DMS 273 (cell line): ENCODE data around the gene CDY1.
"Not testable (repeated sequence)": the region's sequence is repeated elsewhere in the genome, so short reads cannot be mapped to it uniquely, and the experiment has no call there.

Source experiments
- DNase-seq: peaks from one replicate; lab custom pipeline; 2025; ENCODE audit not compliant: unreplicated experiment; lab: John Stamatoyannopoulos, UW

The CDY1 gene

GRCh38 chrY:25621817-25622216, at the start of gene CDY1:
TSS of gene CDY1 (plus strand) at chrY:25622117. CDS start at chrY:25622443, 326 bp downstream.
- not testable (repeated sequence) for DNase-seq

GRCh38 chrY:25593336-25593735, 28.6 kb upstream of the CDY1 start:
- DNase-seq, result not testable (repeated sequence)

- DNase-seq, result not testable (repeated sequence)
These were observed 1.7 kb upstream of the CDY1 start for GRCh38 chrY:25620209-25620608.

- not testable (repeated sequence) for DNase-seq
These were observed 4.6 kb downstream of the CDY1 start for GRCh38 chrY:25626524-25626923.

GRCh38 chrY:25630383-25631112, 8.6 kb downstream of the CDY1 start:
- not testable (repeated sequence) for DNase-seq

GRCh38 chrY:25639852-25640251, 17.9 kb downstream of the CDY1 start:
- DNase-seq, result not testable (repeated sequence)

GRCh38 chrY:25643024-25643915, 21.4 kb downstream of the CDY1 start:
- not testable (repeated sequence) for DNase-seq
